Effector CD4-positive, alpha-beta T cell (primary cell): Measurements from ENCODE around the gene OLFM4. TPM values are rescaled to one million over a fixed set of nuclear protein-coding genes. Genes with fewer than 3 reads are reported as not detected.
"Not testable (repeated sequence)": the region's sequence is repeated elsewhere in the genome, so short reads cannot be mapped to it uniquely, and the experiment has no call there.

Source experiments
- DNase-seq: peaks from one replicate; pipeline ENCODE4 v3.0.0-alpha.2; 2020
- total RNA-seq: gene quantifications from one replicate; lab custom pipeline; 2026; lab: John Stamatoyannopoulos, UW

The OLFM4 gene, protein sequence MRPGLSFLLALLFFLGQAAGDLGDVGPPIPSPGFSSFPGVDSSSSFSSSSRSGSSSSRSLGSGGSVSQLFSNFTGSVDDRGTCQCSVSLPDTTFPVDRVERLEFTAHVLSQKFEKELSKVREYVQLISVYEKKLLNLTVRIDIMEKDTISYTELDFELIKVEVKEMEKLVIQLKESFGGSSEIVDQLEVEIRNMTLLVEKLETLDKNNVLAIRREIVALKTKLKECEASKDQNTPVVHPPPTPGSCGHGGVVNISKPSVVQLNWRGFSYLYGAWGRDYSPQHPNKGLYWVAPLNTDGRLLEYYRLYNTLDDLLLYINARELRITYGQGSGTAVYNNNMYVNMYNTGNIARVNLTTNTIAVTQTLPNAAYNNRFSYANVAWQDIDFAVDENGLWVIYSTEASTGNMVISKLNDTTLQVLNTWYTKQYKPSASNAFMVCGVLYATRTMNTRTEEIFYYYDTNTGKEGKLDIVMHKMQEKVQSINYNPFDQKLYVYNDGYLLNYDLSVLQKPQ
- not detected for total RNA-seq

DNA sequence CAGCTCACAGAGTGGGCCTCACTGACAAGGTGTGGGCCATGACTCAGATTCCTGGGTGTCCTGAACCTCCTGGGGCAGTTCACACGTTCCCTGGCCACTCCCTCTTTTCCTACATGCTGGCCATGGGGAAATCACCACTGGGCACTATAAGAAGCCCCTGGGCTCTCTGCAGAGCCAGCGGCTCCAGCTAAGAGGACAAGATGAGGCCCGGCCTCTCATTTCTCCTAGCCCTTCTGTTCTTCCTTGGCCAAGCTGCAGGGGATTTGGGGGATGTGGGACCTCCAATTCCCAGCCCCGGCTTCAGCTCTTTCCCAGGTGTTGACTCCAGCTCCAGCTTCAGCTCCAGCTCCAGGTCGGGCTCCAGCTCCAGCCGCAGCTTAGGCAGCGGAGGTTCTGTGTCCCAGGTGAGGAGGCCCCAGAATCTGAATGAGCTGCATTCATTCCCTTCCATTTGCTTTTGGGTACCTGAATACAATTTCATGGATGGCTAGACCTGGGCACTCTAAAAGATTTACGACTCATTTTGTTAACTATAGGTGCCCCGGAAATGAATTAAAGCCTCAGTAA is at the start of gene OLFM4:
Gene OLFM4, plus strand, starts transcription at position 177 of the 567 bp plus-strand sequence. Its CDS starts 24 bp downstream, at position 201.
- DNase-seq, result no peak

DNA sequence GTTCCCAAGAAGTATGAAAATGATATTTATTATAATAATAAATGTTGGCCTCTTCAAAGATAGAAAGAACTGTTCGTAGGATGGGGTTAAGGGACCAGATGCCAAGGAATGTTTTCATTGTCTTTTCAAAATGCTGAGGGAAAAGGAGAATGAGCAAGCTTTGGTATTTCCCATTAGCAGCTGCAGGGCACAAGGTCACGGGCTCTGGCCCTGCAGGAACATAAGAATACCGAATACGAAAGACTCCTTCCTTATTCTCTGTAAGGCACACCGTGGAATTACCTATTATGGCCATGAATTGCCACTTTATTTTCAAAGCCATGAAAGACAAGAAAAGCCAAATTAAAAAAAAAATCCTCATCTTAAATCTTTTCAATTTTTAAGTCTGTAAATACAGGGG is 49.6 kb upstream of the OLFM4 start:
- DNase-seq, result no peak

DNA sequence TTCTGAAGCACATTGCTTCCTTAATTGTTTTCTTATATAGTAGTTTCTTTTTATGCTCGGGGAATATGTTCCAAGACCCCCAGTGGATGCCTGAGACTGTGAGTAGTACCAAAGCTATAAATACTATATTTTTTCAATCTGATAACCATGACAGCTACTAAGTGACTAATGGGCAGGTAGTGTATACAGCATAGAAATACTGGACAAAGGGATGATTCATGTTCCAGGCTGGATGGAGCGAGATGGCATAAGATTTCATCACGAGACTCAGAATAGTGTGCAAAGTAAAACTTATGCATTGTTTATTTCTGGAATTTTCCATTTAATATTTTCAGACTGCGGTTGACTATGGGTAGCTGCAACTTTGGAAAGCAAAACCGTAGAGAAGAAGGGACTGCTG is 47.9 kb upstream of the OLFM4 start:
- DNase-seq, result no peak

DNA sequence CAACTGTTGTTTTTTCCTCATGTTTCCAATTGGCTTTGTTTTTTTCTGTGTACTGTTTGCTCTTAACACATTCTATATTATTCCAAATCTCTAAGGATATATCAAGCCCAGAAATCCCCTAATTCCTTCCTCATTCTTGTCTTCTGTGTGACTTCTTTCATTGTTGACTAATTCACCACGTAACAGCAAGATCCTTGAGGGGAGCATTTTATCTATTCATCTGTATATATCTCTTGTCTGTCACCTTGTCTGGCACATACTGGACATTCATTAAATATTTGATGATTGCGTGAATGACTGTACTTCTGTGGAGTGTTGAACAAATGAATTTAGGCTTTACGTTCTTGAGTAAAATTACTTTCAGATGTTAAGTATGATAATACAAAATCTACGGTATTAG is 44.8 kb upstream of the OLFM4 start:
- DNase-seq, result no peak

- no peak for DNase-seq
These were observed 43.7 kb upstream of the OLFM4 start for GRCh38 chr13:52984881-52985363.

DNA sequence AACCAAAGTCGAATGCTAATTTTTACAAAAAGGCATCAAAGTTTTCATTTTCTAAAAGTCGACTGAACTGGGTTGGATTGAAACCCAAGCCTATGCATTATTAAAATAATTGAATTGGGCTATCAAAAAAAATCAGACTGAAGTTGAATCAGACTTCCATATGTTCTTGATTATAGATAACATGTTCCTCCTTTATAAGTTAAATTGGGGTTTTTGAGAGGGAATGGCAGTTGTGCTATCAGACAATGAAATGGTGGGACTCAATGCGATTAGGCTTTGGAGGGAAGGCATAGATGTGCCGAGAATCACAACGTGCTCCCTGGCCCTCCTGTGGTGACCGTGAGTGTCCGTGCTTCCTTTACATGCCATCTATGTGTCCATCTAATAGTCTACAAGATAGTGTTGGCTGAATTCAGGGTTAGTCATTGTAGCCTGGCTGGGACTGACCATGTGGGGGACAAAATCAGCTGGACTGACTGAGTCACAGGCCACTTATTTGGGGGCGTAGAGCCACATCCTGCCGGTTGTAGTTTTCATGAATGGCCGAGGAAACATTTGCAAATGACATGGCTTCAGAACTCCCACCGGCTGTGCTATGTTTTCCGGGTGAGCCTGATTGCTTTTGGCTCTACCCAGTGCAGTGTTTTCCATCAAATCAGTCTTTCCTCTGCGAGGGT is 37.1 kb upstream of the OLFM4 start:
- DNase-seq, result no peak

- DNase-seq, result no peak
These were observed 36.5 kb upstream of the OLFM4 start for GRCh38 chr13:52992110-52992509.

DNA sequence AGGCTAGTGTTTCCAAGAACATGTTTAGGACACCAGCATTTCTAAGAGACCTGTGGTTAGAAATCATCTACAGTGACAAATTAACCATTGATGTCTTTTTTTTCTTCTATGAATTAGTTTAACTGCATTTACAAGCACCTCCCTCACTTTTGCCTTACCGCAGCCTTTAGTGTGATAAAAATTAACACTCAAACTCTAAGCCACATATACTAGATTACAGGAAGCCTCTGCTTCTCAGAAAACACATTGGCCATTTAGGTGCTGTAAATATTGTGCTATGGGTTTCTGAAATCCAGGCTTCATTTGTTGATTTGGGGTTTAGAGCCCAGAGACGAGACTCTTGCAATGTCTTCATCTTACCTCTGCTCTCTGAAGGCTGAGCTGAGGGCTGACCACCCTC is 34.6 kb upstream of the OLFM4 start:
- DNase-seq, result no peak

DNA sequence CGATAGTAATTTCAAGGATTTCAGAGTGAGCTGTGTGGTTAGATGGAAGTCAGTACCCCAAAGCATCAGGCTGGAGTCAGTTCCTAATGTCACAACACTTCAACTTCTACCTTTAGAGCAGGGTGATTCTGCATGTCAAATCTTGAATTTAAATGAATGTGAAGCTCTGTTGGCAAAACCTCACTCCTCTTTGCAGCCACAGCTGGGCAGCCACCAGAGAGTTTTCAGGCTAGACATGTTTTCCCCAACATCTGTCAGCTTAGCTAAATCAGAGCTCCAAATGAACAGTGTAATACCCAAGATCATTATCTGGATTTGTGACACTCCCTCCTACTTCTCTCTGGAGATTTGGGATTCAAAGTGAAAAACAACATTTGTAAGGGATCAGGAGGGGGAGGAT is 33.7 kb upstream of the OLFM4 start:
- DNase-seq, result no peak

DNA sequence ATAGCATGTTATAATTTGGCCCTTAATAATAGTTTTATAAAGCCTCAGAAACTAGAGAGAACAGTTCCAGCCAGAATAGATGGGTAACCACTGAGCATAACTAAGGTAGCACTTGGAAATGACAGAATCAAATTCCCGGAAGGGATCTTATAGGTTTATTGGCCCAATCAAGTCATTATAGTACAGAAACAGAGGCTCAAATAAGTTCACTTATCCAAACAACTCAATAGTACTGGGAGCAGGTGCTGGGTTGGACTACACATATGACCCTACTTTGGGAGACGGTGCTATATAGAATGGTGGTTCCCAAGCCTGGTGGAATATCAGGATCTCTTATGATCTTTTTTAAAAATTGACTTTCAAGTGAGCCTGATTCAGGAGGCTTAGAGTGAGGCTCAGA is 32.7 kb upstream of the OLFM4 start:
- DNase-seq, result no peak

GRCh38 chr13:52997951-52998876 is 30.4 kb upstream of the OLFM4 start:
- DNase-seq, result no peak

DNA sequence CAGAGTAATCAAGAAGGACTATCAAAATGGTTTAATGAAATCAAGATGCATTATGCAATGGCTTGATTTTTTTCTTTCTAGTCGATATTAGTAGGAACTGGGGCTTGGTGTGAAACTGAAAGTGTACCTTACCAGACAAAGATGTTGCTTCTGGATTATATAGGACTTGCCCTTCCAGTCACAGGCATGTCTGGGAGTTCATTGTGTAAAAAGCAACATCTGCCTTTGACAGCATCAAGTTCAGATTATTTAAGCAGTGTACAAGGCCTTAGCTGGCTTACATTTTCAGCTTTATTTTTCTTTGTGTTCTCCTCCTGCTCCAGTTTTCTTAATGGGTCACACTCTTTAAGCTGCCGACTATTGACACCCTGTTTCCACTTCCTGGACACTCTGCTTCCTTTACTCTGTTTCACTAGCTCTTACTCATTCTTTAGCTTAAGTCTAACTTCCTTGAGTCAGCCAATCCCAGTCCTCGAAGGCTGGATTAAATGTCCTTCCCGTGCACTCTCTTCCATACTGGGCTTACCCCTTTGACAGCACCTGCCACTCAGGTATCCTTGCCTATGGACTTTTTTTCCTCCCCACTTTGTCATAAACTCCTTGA is 29.4 kb upstream of the OLFM4 start:
- DNase-seq, result no peak

- DNase-seq, result no peak
These were observed 27.0 kb upstream of the OLFM4 start for GRCh38 chr13:53001444-53002225.

DNA sequence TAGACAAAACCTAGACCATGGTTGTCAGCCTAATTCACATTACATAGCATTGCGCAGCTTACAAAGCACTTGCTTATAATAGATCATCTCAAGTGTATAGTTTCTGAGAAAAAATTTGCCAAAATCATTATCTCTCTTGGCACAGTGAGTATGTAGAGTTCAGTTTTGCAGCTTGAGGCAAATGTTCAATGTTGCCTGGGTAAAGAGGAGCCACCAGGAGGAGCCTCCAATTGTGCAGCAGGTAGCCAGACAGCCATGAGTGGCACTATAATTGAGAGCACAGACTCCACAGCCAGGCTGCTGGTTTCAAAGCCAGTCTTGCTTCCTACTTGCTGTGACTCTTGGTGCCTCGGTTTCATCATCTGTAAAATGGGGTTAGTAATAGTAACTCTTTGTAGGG is 24.0 kb upstream of the OLFM4 start:
- DNase-seq, result no peak

DNA sequence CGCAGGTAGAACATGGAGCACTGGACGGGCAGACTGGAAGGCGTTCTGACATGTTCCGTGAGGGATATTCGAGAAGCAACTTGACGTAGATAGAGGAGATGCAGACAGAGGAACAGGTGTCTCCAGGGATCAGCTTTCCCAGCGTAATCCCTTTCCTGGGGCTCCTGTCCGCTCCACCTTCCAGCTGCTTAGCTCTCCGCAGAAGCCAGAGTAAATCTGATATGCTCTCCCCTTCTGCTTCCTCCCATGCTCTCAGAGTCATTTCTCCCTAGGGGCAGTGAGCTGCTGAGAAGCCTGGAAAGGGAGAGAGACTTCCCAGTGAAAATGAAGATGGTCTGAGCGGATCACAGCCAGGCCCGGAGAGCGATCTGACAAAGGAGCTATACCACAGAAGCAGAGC is 23.0 kb upstream of the OLFM4 start:
- DNase-seq, result no peak

DNA sequence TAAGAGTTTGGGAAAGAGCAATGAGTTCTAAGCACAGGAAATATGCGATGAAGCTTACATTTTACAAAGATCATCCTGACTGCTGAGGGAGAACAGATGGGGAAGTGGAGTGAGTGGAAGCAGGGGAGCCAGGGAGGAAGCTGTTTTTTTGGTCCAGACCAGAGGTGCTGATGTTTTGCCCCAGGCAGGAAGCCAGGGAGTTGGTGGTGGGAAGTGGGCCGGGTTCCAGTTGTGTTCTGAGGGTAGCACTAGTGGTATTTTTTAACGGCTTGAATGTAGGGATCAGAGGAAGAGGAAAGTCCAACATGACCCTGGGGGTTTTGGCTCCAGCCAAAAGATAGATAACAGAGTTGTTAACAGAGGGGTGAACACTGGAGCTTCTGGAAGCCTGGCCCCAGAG is 20.7 kb upstream of the OLFM4 start:
- no peak for DNase-seq

- DNase-seq, result no peak
These were observed 18.1 kb upstream of the OLFM4 start for GRCh38 chr13:53010374-53011105.

GRCh38 chr13:53012707-53013106 is 15.9 kb upstream of the OLFM4 start:
- DNase-seq, result no peak

GRCh38 chr13:53013113-53013512 is 15.5 kb upstream of the OLFM4 start:
- no peak for DNase-seq

- DNase-seq, result not testable (repeated sequence)
These were observed 14.6 kb upstream of the OLFM4 start for GRCh38 chr13:53014018-53014417.
